ENCODE measurements around the gene RRAD.

RRAD gene

DNA sequence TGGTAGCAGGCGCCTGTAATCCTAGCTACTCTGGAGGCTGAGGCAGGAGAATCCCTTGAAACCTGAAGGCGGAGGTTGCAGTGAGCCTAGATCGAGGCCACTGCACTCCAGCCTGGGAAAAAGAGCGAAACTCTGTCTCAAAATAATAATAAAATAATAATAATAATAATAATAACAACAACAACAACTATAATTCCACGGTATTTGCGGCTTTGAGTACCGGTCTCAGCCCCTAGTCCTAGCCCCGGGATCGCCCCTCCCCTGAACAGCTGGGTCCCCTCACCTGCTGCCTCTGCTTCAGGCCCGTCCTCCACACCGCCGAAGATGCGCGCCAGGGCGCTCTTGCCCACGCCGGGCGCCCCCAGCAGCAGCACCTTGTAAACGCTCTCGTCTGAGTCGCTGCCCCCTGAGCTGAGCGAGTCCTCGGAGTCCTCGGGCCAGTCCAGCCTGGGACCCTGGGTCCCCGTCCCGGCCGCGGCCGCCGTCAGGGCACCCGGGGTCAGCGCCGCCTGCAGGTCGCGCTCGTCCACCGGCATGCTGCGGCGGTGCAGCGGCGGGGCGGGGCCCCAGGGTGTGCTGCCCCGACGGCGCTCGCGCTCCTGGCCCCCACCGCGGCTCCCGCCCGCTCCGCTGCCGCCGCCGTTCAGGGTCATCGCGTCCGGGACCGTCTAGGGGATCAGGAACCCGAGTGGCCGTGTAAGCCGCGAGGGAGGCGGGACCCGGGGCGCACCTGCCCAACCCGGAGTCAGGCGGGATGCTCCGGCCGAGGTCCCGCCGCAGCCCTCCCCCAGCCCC lies 611 bp downstream of the RRAD start:
- no peak overlapping the region for H3K4me3 ChIP-seq (ENCODE audit: low read length)
- H2AFZ ChIP-seq (ENCODE audit: low read depth, low read length) = no peak overlapping the region
- H3K27me3 ChIP-seq (ENCODE audit: insufficient read depth, low read length) = peaks cover 32% of the 10 kb centered on the region
- no peaks in the 10 kb centered on the region for H3K36me3 ChIP-seq (ENCODE audit: insufficient read depth, low read length)
- no peaks in the 10 kb centered on the region for H3K9me3 ChIP-seq (ENCODE audit: low read length)
- H3K4me1 ChIP-seq (ENCODE audit: insufficient read depth, low read length) = peaks cover 37% of the 10 kb centered on the region

- no peak overlapping the region for H2AFZ ChIP-seq (ENCODE audit: low read depth, low read length)
- no peaks in the 10 kb centered on the region for H3K9me3 ChIP-seq (ENCODE audit: low read length)
- H3K4me3 ChIP-seq (ENCODE audit: low read length) = no peak overlapping the region
- H3K36me3 ChIP-seq (ENCODE audit: insufficient read depth, low read length) = no peaks in the 10 kb centered on the region
- peaks cover 32% of the 10 kb centered on the region for H3K27me3 ChIP-seq (ENCODE audit: insufficient read depth, low read length)
- H3K4me1 ChIP-seq (ENCODE audit: insufficient read depth, low read length) = peaks cover 44% of the 10 kb centered on the region
Observed at GRCh38 chr16:66923866-66924265, 1.5 kb downstream of the RRAD start.

DNA sequence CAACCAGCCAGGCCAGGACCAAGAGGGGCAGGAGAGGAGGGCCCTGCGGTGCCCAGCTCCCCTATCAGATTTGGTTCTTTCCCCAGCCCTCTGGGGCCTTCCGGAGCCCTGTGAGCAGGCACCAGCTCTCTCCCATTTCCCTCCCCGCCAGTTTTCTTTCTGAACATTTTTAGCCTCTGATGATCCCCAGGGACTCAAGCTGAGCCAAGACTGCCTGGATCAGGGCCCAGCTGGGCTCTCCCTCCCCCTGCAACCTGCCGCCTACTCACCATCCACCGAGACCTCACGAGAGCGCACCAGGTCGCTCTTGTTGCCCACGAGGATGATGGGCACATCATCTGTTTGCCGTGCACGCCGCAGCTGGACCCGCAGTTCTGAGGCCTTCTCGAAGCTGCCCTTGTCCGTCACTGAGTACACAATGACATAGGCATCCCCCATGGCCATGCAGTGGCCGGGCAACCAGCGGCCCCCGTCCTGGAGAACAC lies 2.0 kb downstream of the RRAD start:
- H3K27me3 ChIP-seq (ENCODE audit: insufficient read depth, low read length) = peaks cover 32% of the 10 kb centered on the region

GRCh38 chr16:66921729-66922450 lies 3.4 kb downstream of the RRAD start:
- Histone ChIP-seq H3K4me1 (ENCODE audit: insufficient read depth, low read length) (peaks cover 28% of the 10 kb centered on the region), H2AFZ (ENCODE audit: low read depth, low read length) (no peak overlapping the region), H3K36me3 (ENCODE audit: insufficient read depth, low read length) (no peaks in the 10 kb centered on the region), H3K27me3 (ENCODE audit: insufficient read depth, low read length) (peaks cover 32% of the 10 kb centered on the region), H3K9me3 (ENCODE audit: low read length) (no peaks in the 10 kb centered on the region), H3K4me3 (ENCODE audit: low read length) (no peak overlapping the region)

More for the DNA sequence above, 2.0 kb downstream of the RRAD start:
- peaks cover 42% of the 10 kb centered on the region for H3K4me1 ChIP-seq (ENCODE audit: insufficient read depth, low read length)
- H3K36me3 ChIP-seq (ENCODE audit: insufficient read depth, low read length) = no peaks in the 10 kb centered on the region
- H3K9me3 ChIP-seq (ENCODE audit: low read length) = no peaks in the 10 kb centered on the region
- H2AFZ ChIP-seq (ENCODE audit: low read depth, low read length) = no peak overlapping the region
- H3K4me3 ChIP-seq (ENCODE audit: low read length) = no peak overlapping the region

DNA sequence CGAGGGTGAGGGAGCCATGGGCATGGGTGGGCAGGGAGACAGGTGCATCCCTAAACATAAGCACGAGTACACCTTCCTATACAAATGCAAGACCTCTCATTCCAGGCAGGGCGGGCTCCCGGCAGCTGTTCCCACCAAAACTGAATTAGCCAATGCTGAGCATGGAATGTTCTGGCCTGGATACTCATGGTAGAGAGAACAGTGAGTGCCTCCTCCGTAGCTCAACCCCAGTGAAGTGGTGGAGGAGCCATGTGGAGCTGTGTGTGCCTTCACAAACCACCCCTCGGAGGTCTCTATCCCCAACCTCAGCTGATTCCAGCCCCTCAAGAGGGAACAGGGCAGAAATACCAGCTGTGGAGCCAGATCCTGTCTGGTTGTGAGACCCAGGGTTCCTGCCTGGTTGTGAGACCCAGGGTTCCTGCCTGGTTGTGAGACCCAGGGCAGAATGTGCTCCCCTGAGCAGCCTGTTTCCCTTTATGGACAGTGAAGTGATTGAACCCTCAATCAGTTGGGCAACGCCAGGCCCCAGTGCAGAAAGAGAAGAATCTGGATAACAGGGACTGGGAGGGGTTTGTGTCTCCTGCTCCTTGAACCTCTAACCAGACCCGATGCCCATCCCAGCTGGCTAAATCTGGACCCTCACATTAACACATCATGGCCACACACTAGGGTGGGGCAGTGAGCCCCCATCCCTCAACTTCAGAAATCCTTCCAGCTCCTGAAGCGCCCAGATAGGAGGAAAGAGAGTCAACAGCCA lies 4.2 kb downstream of the RRAD start:
- peaks cover 32% of the 10 kb centered on the region for H3K27me3 ChIP-seq (ENCODE audit: insufficient read depth, low read length)
- no peaks in the 10 kb centered on the region for H3K9me3 ChIP-seq (ENCODE audit: low read length)
- no peak overlapping the region for H3K4me3 ChIP-seq (ENCODE audit: low read length)
- peaks cover 20% of the 10 kb centered on the region for H3K4me1 ChIP-seq (ENCODE audit: insufficient read depth, low read length)
- H2AFZ ChIP-seq (ENCODE audit: low read depth, low read length) = no peak overlapping the region
- no peaks in the 10 kb centered on the region for H3K36me3 ChIP-seq (ENCODE audit: insufficient read depth, low read length)

GRCh38 chr16:66920299-66920590 lies 5.1 kb downstream of the RRAD start:
- Histone ChIP-seq H3K9me3 (ENCODE audit: low read length) (no peaks in the 10 kb centered on the region), H2AFZ (ENCODE audit: low read depth, low read length) (no peak overlapping the region), H3K27me3 (ENCODE audit: insufficient read depth, low read length) (peaks cover 25% of the 10 kb centered on the region), H3K36me3 (ENCODE audit: insufficient read depth, low read length) (no peaks in the 10 kb centered on the region), H3K4me3 (ENCODE audit: low read length) (no peak overlapping the region), H3K4me1 (ENCODE audit: insufficient read depth, low read length) (peaks cover 13% of the 10 kb centered on the region)

GRCh38 chr16:66919569-66920298 lies 5.6 kb downstream of the RRAD start:
- H3K27me3 ChIP-seq (ENCODE audit: insufficient read depth, low read length) = peaks cover 20% of the 10 kb centered on the region

DNA sequence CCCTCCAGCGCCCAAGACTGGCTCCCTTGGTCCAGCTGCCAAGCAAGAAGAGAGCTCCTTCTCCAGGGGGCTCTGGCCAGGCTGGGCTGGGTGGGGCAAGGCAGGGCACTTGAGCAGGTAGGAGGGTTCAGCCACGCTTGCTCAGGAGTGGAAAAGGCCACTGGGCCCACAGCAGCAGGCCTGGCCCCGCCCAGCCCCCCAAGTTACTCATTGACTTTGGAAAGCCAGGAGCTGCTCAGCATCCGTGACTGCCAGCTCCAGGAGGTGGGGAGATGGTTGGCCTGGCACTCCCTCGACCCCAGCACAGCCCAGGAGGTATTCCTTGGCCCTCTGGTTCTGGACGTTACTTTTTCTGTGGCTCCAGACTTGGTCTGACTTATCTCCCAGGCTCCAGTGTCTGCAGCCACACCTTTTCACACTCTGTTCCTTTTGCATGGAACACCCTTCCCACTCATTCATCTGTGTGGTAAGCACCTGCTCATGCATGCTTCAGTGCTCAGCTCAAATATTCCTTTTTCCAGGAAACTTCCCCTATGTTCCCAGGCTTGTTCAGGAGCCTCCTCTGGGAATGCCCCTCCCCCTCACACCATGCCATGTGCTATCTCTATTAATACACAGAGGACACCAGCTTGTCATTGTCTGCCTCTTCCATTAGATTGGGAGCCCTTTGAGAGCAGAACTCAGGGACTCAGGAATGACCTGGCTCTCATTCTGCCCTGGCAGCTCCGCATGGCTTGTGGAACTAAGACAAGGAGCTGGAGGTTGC lies 6.3 kb downstream of the RRAD start, which contains the start of gene CDH16:
Gene CDH16 (minus strand): TSS at position 83 of the 766 bp plus-strand sequence. CDS start 820 bp downstream, outside the sequence.
- H3K9me3 ChIP-seq (ENCODE audit: low read length) = no peaks in the 10 kb centered on the region
- peaks cover 14% of the 10 kb centered on the region for H3K27me3 ChIP-seq (ENCODE audit: insufficient read depth, low read length)
- H3K4me1 ChIP-seq (ENCODE audit: insufficient read depth, low read length) = peaks cover 15% of the 10 kb centered on the region
- no peak within 1 kb of the TSS for H3K4me3 ChIP-seq (ENCODE audit: low read length)
- H3K36me3 ChIP-seq (ENCODE audit: insufficient read depth, low read length) = no peaks in the 10 kb centered on the region
- no peak within 1 kb of the TSS for H2AFZ ChIP-seq (ENCODE audit: low read depth, low read length)

More at GRCh38 chr16:66919569-66920298, 5.6 kb downstream of the RRAD start:
- no peaks in the 10 kb centered on the region for H3K9me3 ChIP-seq (ENCODE audit: low read length)
- H3K4me1 ChIP-seq (ENCODE audit: insufficient read depth, low read length) = peaks cover 13% of the 10 kb centered on the region
- H3K36me3 ChIP-seq (ENCODE audit: insufficient read depth, low read length) = no peaks in the 10 kb centered on the region
- H2AFZ ChIP-seq (ENCODE audit: low read depth, low read length) = no peak overlapping the region
- H3K4me3 ChIP-seq (ENCODE audit: low read length) = no peak overlapping the region

- Histone ChIP-seq H3K4me1 (ENCODE audit: insufficient read depth, low read length) (peaks cover 22% of the 10 kb centered on the region), H2AFZ (ENCODE audit: low read depth, low read length) (no peak overlapping the region), H3K27me3 (ENCODE audit: insufficient read depth, low read length) (peaks cover 7% of the 10 kb centered on the region), H3K9me3 (ENCODE audit: low read length) (no peaks in the 10 kb centered on the region), H3K36me3 (ENCODE audit: insufficient read depth, low read length) (no peaks in the 10 kb centered on the region), H3K4me3 (ENCODE audit: low read length) (no peak overlapping the region)
Observed at GRCh38 chr16:66918355-66918754, 7.0 kb downstream of the RRAD start.

GRCh38 chr16:66917741-66918140 lies 7.6 kb downstream of the RRAD start:
- no peaks in the 10 kb centered on the region for H3K36me3 ChIP-seq (ENCODE audit: insufficient read depth, low read length)
- no peak overlapping the region for H2AFZ ChIP-seq (ENCODE audit: low read depth, low read length)
- no peak overlapping the region for H3K4me3 ChIP-seq (ENCODE audit: low read length)
- H3K9me3 ChIP-seq (ENCODE audit: low read length) = no peaks in the 10 kb centered on the region
- peaks cover 28% of the 10 kb centered on the region for H3K4me1 ChIP-seq (ENCODE audit: insufficient read depth, low read length)
- peaks cover 5% of the 10 kb centered on the region for H3K27me3 ChIP-seq (ENCODE audit: insufficient read depth, low read length)

DNA sequence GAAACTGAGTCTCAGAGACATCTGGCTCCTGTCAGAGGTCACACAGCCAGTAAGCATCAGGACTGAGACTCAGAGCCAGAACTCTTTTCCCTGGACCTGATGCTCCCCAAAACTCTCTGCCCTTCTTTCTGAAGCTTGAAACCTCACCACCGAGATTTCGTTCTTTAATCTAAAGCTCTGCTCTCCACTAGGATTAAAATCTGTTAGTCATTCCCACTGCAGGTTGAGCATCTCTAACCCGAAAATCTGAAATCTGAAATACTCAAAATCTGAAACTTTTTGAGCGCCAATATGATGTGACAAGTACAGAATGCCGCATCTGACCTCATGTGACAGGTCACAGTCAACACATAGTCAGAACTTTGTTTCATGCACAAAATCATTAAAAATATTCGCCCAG lies 8.8 kb downstream of the RRAD start:
- Histone ChIP-seq H2AFZ (ENCODE audit: low read depth, low read length) (no peak overlapping the region), H3K4me3 (ENCODE audit: low read length) (no peak overlapping the region), H3K36me3 (ENCODE audit: insufficient read depth, low read length) (no peaks in the 10 kb centered on the region), H3K4me1 (ENCODE audit: insufficient read depth, low read length) (peaks cover 30% of the 10 kb centered on the region), H3K27me3 (ENCODE audit: insufficient read depth, low read length) (no peaks in the 10 kb centered on the region), H3K9me3 (ENCODE audit: low read length) (no peaks in the 10 kb centered on the region)

- Histone ChIP-seq H3K9me3 (ENCODE audit: low read length) (no peaks in the 10 kb centered on the region), H3K27me3 (ENCODE audit: insufficient read depth, low read length) (no peaks in the 10 kb centered on the region), H3K36me3 (ENCODE audit: insufficient read depth, low read length) (no peaks in the 10 kb centered on the region), H2AFZ (ENCODE audit: low read depth, low read length) (no peak overlapping the region), H3K4me3 (ENCODE audit: low read length) (no peak overlapping the region), H3K4me1 (ENCODE audit: insufficient read depth, low read length) (peaks cover 26% of the 10 kb centered on the region)
Observed at GRCh38 chr16:66915041-66915440, 10.3 kb downstream of the RRAD start.
